ENCODE data around the gene HOXC5.

- TF ChIP-seq CTCF (IDR thresholded peaks at IDR 0.05) (no peak), POLR2A (IDR thresholded peaks at IDR 0.05) (no peak), EP300 (IDR thresholded peaks at IDR 0.05) (no peak)
These were observed 17.6 kb upstream of the HOXC5 start for GRCh38 chr12:54015018-54015931.
